G401.6 (cell line): Measurements from ENCODE around the gene PRDM13.
"Not testable (repeated sequence)": the region's sequence is repeated elsewhere in the genome, so short reads cannot be mapped to it uniquely, and the experiment has no call there.

Source experiments
- FAIRE-seq: peaks from 2 replicates; lab custom pipeline; 2012; peaks lifted over from hg19 to GRCh38; lab: Jason Lieb, UNC

PRDM13 gene

DNA sequence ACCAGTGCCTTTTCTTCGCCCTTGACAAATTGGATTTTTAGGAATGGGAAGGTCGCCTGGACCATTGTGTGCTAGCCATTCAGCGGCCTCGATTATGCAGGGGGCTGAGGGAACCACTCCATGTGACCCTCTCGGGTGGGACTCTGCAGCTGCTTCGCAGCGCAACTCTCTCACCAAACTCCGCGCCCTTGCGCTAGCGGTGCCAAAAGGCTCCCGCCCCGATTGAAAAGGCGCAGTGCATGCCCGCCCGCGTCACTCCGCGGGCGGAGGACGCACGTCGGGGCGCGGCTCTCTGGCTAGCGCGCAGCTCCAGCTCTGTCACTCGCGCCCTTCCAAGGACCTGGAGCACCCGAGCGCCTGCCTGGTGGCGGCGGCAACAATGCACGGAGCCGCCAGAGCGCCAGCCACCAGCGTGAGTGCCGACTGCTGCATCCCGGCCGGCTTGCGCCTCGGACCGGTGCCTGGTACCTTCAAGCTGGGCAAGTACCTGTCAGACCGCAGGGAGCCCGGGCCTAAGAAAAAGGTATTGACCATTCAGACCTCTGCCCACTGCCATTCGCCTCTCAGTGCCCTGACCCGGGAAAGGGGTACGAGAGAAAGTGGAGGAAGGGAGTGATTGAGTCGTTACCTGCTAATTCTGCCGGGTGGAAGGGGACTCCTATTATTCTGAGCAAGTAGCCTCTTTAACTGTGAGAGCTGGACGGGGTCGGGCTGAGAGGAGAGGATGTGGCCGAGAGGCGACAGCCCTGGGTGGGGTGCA, at the start of gene PRDM13:
Gene PRDM13, plus strand, starts transcription at position 178 of the 760 bp plus-strand sequence. Its CDS starts 202 bp downstream, at position 380.
- FAIRE-seq, result no peak

GRCh38 chr6:99559057-99559456, 47.6 kb upstream of the PRDM13 start:
- FAIRE-seq, result no peak

DNA sequence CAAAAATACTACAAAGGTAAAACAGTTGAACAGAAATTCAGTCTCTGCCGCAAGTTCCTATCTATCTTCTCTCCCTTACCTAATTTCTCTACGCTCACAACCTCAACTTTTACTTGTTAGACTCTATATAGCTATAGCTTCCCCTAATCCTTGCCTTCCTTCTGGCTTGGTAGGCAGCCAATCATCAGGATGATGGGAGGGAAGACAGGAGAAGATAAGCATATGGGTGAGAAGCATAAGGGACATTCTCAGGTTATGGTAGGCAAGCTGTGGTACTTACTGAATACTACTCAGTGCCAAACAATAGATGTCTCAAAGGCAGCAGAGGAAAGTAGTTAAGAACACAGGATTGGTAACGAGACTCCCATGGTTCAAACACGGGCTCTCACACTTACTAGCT, 46.0 kb upstream of the PRDM13 start:
- FAIRE-seq, result no peak

- no peak for FAIRE-seq
These were observed 43.4 kb upstream of the PRDM13 start for GRCh38 chr6:99563056-99563723.

DNA sequence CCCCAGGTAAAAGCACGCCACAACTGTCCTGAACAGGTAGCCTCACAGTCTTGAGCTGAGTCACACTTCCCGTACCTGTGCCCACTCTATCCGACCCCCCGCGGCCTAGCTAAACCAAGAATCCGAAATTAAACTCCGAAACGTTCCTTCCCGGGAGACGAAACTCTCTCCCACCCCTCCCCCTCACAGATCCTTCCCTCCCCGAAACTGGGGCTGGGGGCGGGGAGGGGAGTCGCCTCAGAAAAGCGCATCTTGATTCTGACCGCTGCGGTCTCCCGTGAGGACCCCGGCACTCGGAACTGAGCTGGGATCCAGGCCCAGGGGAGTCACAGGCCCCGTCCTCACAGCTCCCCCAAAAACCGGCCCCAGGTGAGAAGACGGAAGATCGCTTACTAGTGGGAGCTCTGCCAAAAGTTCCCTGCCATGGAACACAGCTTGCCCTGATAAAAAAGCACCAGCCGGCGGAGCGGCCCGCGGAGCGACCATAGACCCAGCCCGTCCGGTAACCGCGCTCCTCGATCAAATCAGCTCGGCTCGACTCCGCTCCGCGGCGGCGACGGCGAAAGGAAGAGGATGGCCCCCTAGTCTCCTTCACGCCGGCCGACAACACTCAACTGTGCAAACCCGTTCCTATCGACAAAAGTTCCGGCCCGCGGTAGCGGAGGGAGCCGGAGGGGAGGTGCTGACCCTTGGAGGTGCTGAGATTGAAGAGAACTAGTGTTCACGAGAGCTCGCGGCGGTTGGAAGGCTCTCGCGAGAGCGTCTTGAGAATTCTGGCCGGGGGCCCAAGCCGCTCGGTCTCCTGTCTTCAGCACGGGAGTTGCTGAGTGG, 38.3 kb upstream of the PRDM13 start, which contains the start of gene CCNC:
Gene CCNC, minus strand, starts transcription at position 558 of the 831 bp plus-strand sequence. Its CDS starts 133 bp downstream, at position 425.
- peak; percentile 94 for FAIRE-seq

- FAIRE-seq, result no peak
These were observed 32.5 kb upstream of the PRDM13 start for GRCh38 chr6:99573980-99574617.

- FAIRE-seq, result no peak
These were observed 30.9 kb upstream of the PRDM13 start for GRCh38 chr6:99575544-99576227.

- no peak for FAIRE-seq
These were observed 26.9 kb upstream of the PRDM13 start for GRCh38 chr6:99579781-99580180.

DNA sequence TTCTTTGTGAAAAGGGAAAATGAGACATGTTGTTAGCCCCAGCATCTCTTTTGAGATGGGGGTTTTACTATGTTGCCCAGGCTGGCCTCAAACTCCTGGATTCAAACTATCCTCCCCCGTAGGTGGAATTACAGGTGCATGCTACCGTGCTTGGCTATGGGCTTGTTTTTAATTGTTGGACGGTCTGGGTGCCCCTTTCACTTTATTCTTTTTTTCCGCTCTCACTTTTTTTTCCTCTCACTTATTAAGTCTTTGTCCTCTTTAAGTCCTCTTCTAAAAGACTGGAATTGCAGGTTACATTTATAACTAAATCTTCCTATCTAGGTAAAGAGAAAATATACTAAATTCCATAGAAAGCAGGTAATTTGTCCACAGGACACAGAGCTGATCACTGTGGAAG, 18.8 kb upstream of the PRDM13 start:
- no peak for FAIRE-seq

DNA sequence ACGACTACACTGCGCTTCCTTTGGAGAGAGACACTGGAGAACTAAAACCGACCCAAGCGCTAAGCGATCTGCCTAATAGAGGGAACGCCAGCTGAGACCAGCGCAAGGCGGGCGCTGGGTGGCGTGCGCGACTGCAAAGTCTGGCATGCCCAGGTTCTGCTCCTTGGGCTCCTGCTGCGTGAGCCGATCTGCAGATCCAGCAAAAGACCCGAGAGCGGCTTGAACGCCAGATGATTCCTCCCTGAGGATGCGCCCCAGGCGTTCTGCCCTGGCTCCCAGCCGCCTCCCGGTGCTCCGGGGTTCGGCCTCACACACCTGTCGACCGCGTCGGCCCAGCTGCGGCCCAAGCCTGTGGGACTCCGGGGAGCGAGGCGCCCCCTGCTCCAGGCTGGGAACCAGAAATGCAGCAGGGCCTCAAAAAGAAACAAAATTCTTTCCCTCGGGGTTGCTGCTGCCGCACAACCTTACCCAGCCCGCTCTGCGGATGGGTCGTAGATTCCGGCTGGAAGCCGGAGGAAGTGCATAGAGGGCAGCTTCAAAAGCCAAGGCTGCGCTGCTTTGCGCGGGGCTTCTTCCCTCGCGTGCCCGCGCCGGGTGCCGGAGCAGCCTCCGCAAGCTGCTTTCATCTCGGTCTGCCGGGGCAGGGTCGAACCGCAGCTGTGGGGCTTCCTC, 17.9 kb upstream of the PRDM13 start:
- FAIRE-seq, result no peak

DNA sequence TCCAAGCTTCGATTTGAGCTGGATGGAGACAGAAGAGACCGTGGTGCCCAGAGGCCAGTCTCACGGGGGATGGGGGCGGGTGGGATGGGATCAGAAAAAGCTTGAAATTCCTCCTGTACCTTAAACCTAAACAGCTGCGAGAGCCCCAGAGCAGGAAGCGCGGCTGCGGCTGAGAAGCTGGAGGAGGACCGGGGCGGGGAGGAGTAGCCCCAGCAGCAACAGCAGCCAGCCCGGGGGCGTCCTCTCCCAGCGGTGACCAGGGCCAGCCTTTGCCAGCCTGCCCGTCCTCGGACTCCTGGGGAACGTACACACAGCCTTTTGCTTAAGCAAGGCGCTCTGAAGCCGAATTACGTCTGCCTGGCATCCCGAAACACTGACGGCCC, 17.4 kb upstream of the PRDM13 start:
- FAIRE-seq, result no peak

DNA sequence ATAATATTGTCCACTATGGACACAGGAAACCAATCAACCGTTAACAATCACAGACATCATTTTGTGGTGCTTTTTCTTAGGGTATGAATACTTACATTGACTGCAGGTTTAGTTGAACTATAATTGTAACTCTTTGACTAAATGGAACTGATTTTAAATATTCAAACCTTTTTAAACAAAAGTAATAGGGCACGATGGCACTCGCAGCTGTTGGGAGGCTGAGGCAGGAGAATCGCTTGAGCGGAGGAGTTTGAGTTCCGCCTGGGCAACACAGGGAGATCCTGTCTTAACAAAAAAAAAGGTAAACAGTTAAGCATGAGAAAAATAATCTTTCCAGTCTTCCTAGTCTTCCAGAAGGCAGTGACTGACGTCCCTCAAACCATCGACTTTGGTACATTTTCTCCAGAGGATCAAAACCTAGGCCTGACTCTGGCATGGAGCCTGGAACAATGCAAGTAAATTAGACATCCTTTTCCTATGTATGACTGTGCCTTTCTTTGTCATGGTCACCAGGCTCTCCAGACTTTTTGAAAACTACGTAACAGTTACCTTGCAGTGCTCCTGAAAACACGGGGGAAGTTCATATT, 16.6 kb upstream of the PRDM13 start:
- no peak for FAIRE-seq

- FAIRE-seq, result no peak
These were observed 15.6 kb upstream of the PRDM13 start for GRCh38 chr6:99590728-99591672.

GRCh38 chr6:99591673-99592364, 14.8 kb upstream of the PRDM13 start:
- FAIRE-seq, result no peak

DNA sequence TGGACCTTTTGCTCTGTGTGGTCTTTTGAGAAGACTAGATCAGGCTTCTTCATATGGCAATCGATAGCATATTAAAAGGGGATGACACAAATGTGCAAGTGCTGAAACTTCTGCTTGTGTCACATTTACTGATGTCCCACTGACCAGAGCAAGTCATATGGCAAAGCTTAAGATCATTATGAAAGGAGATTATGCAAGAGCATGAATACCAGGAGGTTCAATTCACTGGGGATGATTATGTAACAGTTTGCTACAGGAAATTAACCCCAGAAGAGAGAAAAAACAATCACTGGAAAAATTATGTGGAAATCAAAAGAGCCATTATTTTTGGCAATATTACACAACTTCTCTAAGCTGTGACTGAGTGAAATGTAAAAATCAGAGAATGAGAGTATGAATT, 13.7 kb upstream of the PRDM13 start:
- FAIRE-seq, result no peak

- not testable (repeated sequence) for FAIRE-seq
These were observed 11.9 kb upstream of the PRDM13 start for GRCh38 chr6:99594696-99595095.

DNA sequence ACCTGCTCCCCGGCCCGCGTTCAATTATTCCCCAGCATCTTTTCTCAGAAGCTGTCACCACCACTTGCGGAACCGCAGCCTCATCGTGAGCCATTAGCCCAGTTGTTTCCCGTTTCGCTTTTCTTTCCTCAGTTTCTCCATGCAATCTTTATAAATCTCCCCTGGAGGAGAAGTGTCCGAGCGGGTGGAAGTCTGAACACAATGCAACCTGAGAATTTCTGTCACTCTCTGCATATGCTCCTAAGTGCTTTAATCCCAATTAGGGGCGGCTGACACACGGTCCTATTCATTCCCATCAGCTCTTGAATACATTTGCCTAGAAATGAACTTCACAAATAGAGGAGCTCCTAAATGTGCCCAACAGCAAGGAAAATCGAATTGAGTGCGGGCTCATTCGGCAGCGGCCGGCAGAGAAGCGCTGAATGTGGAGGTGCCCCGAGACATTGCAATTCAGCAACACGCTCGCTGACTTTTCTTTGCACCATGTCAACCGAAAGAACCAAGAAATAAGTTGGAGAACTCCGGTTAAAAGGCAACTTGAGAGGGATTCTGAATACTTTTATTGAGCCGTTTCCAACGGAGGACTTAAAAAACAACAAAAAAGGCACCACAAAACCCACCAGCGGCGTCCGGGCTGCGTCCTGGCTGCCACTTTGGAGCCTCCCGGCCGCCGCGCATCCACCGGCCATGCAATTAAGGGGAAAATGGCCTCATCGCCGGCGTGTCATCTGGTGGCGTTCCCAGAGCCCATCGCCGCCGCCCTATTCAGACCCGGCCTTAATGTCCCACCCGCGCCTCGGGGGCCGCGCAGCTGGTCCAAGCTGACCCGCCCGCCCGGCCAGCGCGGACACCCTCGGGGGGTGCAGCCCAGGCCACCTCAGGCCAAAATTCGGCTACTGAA, 3.9 kb upstream of the PRDM13 start:
- no peak for FAIRE-seq
